Measurements from ENCODE around the gene PIK3C2G. TPM values are rescaled to one million over a fixed set of nuclear protein-coding genes. Genes with fewer than 3 reads are reported as not detected.
"Not testable (repeated sequence)": the region's sequence is repeated elsewhere in the genome, so short reads cannot be mapped to it uniquely, and the experiment has no call there.

Gene PIK3C2G
- total RNA-seq: not detected

- Mint-ChIP-seq H3K27me3 (no peaks in the 10 kb centered on the region), H3K36me3 (no peaks in the 10 kb centered on the region), H3K9me3 (peaks cover 1% of the 10 kb centered on the region), H3K4me3 (no peak within 1 kb of the TSS), H3K27ac (no peak within 1 kb of the TSS), H3K4me1 (no peaks in the 10 kb centered on the region)
- ATAC-seq (ENCODE audit: low read depth) (no peak), DNase-seq (no peak)
- POLR2A ChIA-PET: no interaction called here
Measured at GRCh38 chr12:18261273-18261672, at the start of gene PIK3C2G. Gene PIK3C2G, plus strand, starts transcription at chr12:18261518. Its CDS starts 20,564 bp downstream, at chr12:18282082.

- DNase-seq: no peak
- no peaks in the 10 kb centered on the region for H3K9me3 Mint-ChIP-seq
- no peaks in the 10 kb centered on the region for H3K27me3 Mint-ChIP-seq
- no peaks in the 10 kb centered on the region for H3K36me3 Mint-ChIP-seq
- H3K4me1 Mint-ChIP-seq: no peaks in the 10 kb centered on the region
- ATAC-seq (ENCODE audit: low read depth): no peak
- POLR2A ChIA-PET: no interaction called here
- no peak overlapping the region for H3K4me3 Mint-ChIP-seq
- H3K27ac Mint-ChIP-seq: no peak overlapping the region
Measured at GRCh38 chr12:18217966-18218365, 43.4 kb upstream of the PIK3C2G start.

GRCh38 chr12:18221726-18222125 lies 39.6 kb upstream of the PIK3C2G start:
- H3K9me3 Mint-ChIP-seq: no peaks in the 10 kb centered on the region
- H3K36me3 Mint-ChIP-seq: no peaks in the 10 kb centered on the region
- no peak for DNase-seq
- H3K27me3 Mint-ChIP-seq: no peaks in the 10 kb centered on the region
- H3K4me3 Mint-ChIP-seq: no peak overlapping the region
- no peaks in the 10 kb centered on the region for H3K4me1 Mint-ChIP-seq
- POLR2A ChIA-PET: no interaction called here
- no peak for ATAC-seq (ENCODE audit: low read depth)
- H3K27ac Mint-ChIP-seq: no peak overlapping the region

GRCh38 chr12:18222699-18223098 lies 38.6 kb upstream of the PIK3C2G start:
- no peak overlapping the region for H3K4me3 Mint-ChIP-seq
- DNase-seq: no peak
- H3K9me3 Mint-ChIP-seq: no peaks in the 10 kb centered on the region
- H3K27ac Mint-ChIP-seq: no peak overlapping the region
- H3K36me3 Mint-ChIP-seq: no peaks in the 10 kb centered on the region
- no peaks in the 10 kb centered on the region for H3K27me3 Mint-ChIP-seq
- POLR2A ChIA-PET: no interaction called here
- ATAC-seq (ENCODE audit: low read depth): no peak
- no peaks in the 10 kb centered on the region for H3K4me1 Mint-ChIP-seq

- POLR2A ChIA-PET: no interaction called here
- no peak overlapping the region for H3K27ac Mint-ChIP-seq
- no peak overlapping the region for H3K4me3 Mint-ChIP-seq
- H3K9me3 Mint-ChIP-seq: no peaks in the 10 kb centered on the region
- no peaks in the 10 kb centered on the region for H3K4me1 Mint-ChIP-seq
- H3K36me3 Mint-ChIP-seq: no peaks in the 10 kb centered on the region
- H3K27me3 Mint-ChIP-seq: no peaks in the 10 kb centered on the region
- DNase-seq (no peak), ATAC-seq (ENCODE audit: low read depth) (no peak)
Measured at GRCh38 chr12:18224745-18225144, 36.6 kb upstream of the PIK3C2G start.

GRCh38 chr12:18239526-18239925 lies 21.8 kb upstream of the PIK3C2G start:
- ATAC-seq (ENCODE audit: low read depth): no peak

GRCh38 chr12:18242380-18243089 lies 18.8 kb upstream of the PIK3C2G start:
- no peaks in the 10 kb centered on the region for H3K9me3 Mint-ChIP-seq
- no peak for ATAC-seq (ENCODE audit: low read depth)
- DNase-seq: no peak
- POLR2A ChIA-PET: no interaction called here
- no peaks in the 10 kb centered on the region for H3K4me1 Mint-ChIP-seq
- no peak overlapping the region for H3K4me3 Mint-ChIP-seq
- no peak overlapping the region for H3K27ac Mint-ChIP-seq
- no peaks in the 10 kb centered on the region for H3K36me3 Mint-ChIP-seq
- no peaks in the 10 kb centered on the region for H3K27me3 Mint-ChIP-seq

More at GRCh38 chr12:18239526-18239925, 21.8 kb upstream of the PIK3C2G start:
- Mint-ChIP-seq H3K27me3 (no peaks in the 10 kb centered on the region), H3K27ac (no peak overlapping the region), H3K4me1 (no peaks in the 10 kb centered on the region), H3K36me3 (no peaks in the 10 kb centered on the region), H3K9me3 (peaks cover 8% of the 10 kb centered on the region), H3K4me3 (no peak overlapping the region)
- DNase-seq: no peak
- POLR2A ChIA-PET: no interaction called here

GRCh38 chr12:18243238-18243637 lies 18.1 kb upstream of the PIK3C2G start:
- no peaks in the 10 kb centered on the region for H3K4me1 Mint-ChIP-seq
- DNase-seq: no peak
- H3K4me3 Mint-ChIP-seq: no peak overlapping the region
- H3K27me3 Mint-ChIP-seq: no peaks in the 10 kb centered on the region
- H3K27ac Mint-ChIP-seq: no peak overlapping the region
- H3K9me3 Mint-ChIP-seq: no peaks in the 10 kb centered on the region
- no peak for ATAC-seq (ENCODE audit: low read depth)
- H3K36me3 Mint-ChIP-seq: no peaks in the 10 kb centered on the region
- POLR2A ChIA-PET: no interaction called here

- Mint-ChIP-seq H3K4me1 (no peaks in the 10 kb centered on the region), H3K36me3 (no peaks in the 10 kb centered on the region), H3K4me3 (no peak overlapping the region), H3K9me3 (no peaks in the 10 kb centered on the region), H3K27ac (no peak overlapping the region), H3K27me3 (no peaks in the 10 kb centered on the region)
- ATAC-seq (ENCODE audit: low read depth) (no peak), DNase-seq (no peak)
- POLR2A ChIA-PET: no interaction called here
Measured at GRCh38 chr12:18246066-18246465, 15.3 kb upstream of the PIK3C2G start.

GRCh38 chr12:18250313-18250916 lies 10.9 kb upstream of the PIK3C2G start:
- no peaks in the 10 kb centered on the region for H3K9me3 Mint-ChIP-seq
- H3K27ac Mint-ChIP-seq: no peak overlapping the region
- H3K4me3 Mint-ChIP-seq: no peak overlapping the region
- POLR2A ChIA-PET: no interaction called here
- H3K27me3 Mint-ChIP-seq: no peaks in the 10 kb centered on the region
- no peaks in the 10 kb centered on the region for H3K36me3 Mint-ChIP-seq
- no peaks in the 10 kb centered on the region for H3K4me1 Mint-ChIP-seq
- no peak for ATAC-seq (ENCODE audit: low read depth)
- DNase-seq: no peak

GRCh38 chr12:18254081-18254480 lies 7.2 kb upstream of the PIK3C2G start:
- DNase-seq (no peak), ATAC-seq (ENCODE audit: low read depth) (no peak)
- H3K4me3 Mint-ChIP-seq: no peak overlapping the region
- POLR2A ChIA-PET: no interaction called here
- H3K36me3 Mint-ChIP-seq: no peaks in the 10 kb centered on the region
- H3K27me3 Mint-ChIP-seq: no peaks in the 10 kb centered on the region
- no peak overlapping the region for H3K27ac Mint-ChIP-seq
- no peaks in the 10 kb centered on the region for H3K9me3 Mint-ChIP-seq
- H3K4me1 Mint-ChIP-seq: no peaks in the 10 kb centered on the region

GRCh38 chr12:18255004-18255403 lies 6.3 kb upstream of the PIK3C2G start:
- ATAC-seq (ENCODE audit: low read depth); H3K36me3 Mint-ChIP-seq; POLR2A ChIA-PET; H3K27me3 Mint-ChIP-seq; H3K27ac Mint-ChIP-seq; H3K4me3 Mint-ChIP-seq; H3K4me1 Mint-ChIP-seq; DNase-seq; H3K9me3 Mint-ChIP-seq: not testable (repeated sequence)

GRCh38 chr12:18257251-18257650 lies 4.1 kb upstream of the PIK3C2G start:
- H3K4me1 Mint-ChIP-seq: no peaks in the 10 kb centered on the region
- H3K9me3 Mint-ChIP-seq: no peaks in the 10 kb centered on the region
- DNase-seq (no peak), ATAC-seq (ENCODE audit: low read depth) (no peak)
- H3K27ac Mint-ChIP-seq: no peak overlapping the region
- no peaks in the 10 kb centered on the region for H3K27me3 Mint-ChIP-seq
- H3K36me3 Mint-ChIP-seq: no peaks in the 10 kb centered on the region
- no peak overlapping the region for H3K4me3 Mint-ChIP-seq
- POLR2A ChIA-PET: no interaction called here

GRCh38 chr12:18258929-18259328 lies 2.4 kb upstream of the PIK3C2G start:
- DNase-seq (no peak), ATAC-seq (ENCODE audit: low read depth) (no peak)
- Mint-ChIP-seq H3K9me3 (peaks cover 1% of the 10 kb centered on the region), H3K27me3 (no peaks in the 10 kb centered on the region), H3K36me3 (no peaks in the 10 kb centered on the region), H3K4me3 (no peak overlapping the region), H3K27ac (no peak overlapping the region), H3K4me1 (no peaks in the 10 kb centered on the region)
- POLR2A ChIA-PET: no interaction called here
